DND-41 (cell line): ENCODE data around the gene FBXW11.

ENCODE experiments used
- ATAC-seq: fragments of 200-7000 bp; cut with Tn5 transposase; 3 replicates; pipeline ENCODE4 v1.9.1; 2021; ENCODE audit warnings: low read depth; ENCODE audit not compliant: insufficient read depth
- DNase-seq: peaks from one replicate; pipeline ENCODE4 v3.0.0-alpha.2; 2020
- H2AFZ ChIP-seq: 2 replicates; pipeline ENCODE4 v1.6.0; 2012; ENCODE audit warnings: low read depth, low read length
- H3K27ac ChIP-seq: 2 replicates; pipeline ENCODE4 v1.5.1; 2012; ENCODE audit warnings: low read length, inconsistent platforms
- H3K27me3 ChIP-seq: fragments of 200-600 bp; sonication (generic); 2 replicates; pipeline ENCODE4 v1.6.0; 2012; ENCODE audit warnings: low read length, mild to moderate bottlenecking, inconsistent platforms; ENCODE audit not compliant: insufficient read depth, poor library complexity
- H3K36me3 ChIP-seq: 2 replicates; pipeline ENCODE4 v1.5.1; 2012; ENCODE audit warnings: low read length, inconsistent platforms; ENCODE audit not compliant: insufficient read depth
- H3K4me1 ChIP-seq: 2 replicates; pipeline ENCODE4 v1.5.1; 2012; ENCODE audit warnings: mild to moderate bottlenecking, low read length; ENCODE audit not compliant: insufficient read depth
- H3K4me2 ChIP-seq: 2 replicates; pipeline ENCODE4 v1.6.0; 2012; ENCODE audit warnings: mild to moderate bottlenecking, moderate library complexity, low read length, inconsistent platforms; ENCODE audit not compliant: insufficient read depth
- H3K4me3 ChIP-seq, 2 experiments: fragments of 200-600 bp in 1 of 2; shearing (Covaris generic) in 1 of 2; 2 replicates each; pipeline ENCODE4 v1.5.1; 2012 to 2016; ENCODE audit warnings: inconsistent platforms in 2 of 2, low read length in 2 of 2, mild to moderate bottlenecking in 2 of 2, low read depth in 1 of 2, moderate library complexity in 1 of 2
- H3K79me2 ChIP-seq: 2 replicates; pipeline ENCODE4 v1.6.0; 2012; ENCODE audit warnings: low read length, inconsistent platforms; ENCODE audit not compliant: insufficient read depth
- H3K9ac ChIP-seq: 2 replicates; pipeline ENCODE4 v1.6.0; 2012; ENCODE audit warnings: low read depth, mild to moderate bottlenecking, inconsistent platforms, low read length, moderate library complexity
- H3K9me3 ChIP-seq: 2 replicates; pipeline ENCODE4 v1.5.1; 2012; ENCODE audit warnings: low read length, moderate library complexity, mild to moderate bottlenecking, inconsistent platforms; ENCODE audit not compliant: insufficient read depth, severe bottlenecking
- H4K20me1 ChIP-seq: 2 replicates; pipeline ENCODE4 v1.6.0; 2012; ENCODE audit warnings: low read length; ENCODE audit not compliant: insufficient read depth
- CTCF ChIP-seq: IDR thresholded peaks from 2 replicates; pipeline ENCODE4 v1.5.1; 2012; ENCODE audit warnings: borderline replicate concordance, low read length, moderate library complexity, mild to moderate bottlenecking; ENCODE audit not compliant: poor library complexity, severe bottlenecking; ENCODE audit errors: extremely low read depth
- EZH2 ChIP-seq: IDR thresholded peaks from 3 replicates; pipeline ENCODE4 v1.6.1; 2012; ENCODE audit warnings: borderline replicate concordance, low read depth, mild to moderate bottlenecking, moderate library complexity, low read length, inconsistent platforms; ENCODE audit not compliant: severe bottlenecking

The FBXW11 gene

GRCh38 chr5:171965745-171966144, 40.7 kb downstream of the FBXW11 start:
- Histone ChIP-seq H3K79me2 (peaks cover 95% of the 10 kb centered on the region), H2AFZ (no peak overlapping the region), H3K36me3 (no peaks in the 10 kb centered on the region), H3K27ac (no peak overlapping the region), H3K4me3 (no peak overlapping the region), H3K4me2 (no peak overlapping the region), H3K4me1 (peaks cover 14% of the 10 kb centered on the region), H3K27me3 (no peaks in the 10 kb centered on the region), H3K9ac (no peak overlapping the region), H3K9me3 (no peaks in the 10 kb centered on the region), H4K20me1 (peaks cover 62% of the 10 kb centered on the region)
- TF ChIP-seq CTCF (no peak), EZH2 (no peak)
- DNase-seq (no peak), ATAC-seq (no peak)

- H3K27me3 ChIP-seq, result no peaks in the 10 kb centered on the region
- no peak overlapping the region for H3K4me3 ChIP-seq
- H3K4me1 ChIP-seq, result peaks cover 6% of the 10 kb centered on the region
- H4K20me1 ChIP-seq, result peaks cover 63% of the 10 kb centered on the region
- TF ChIP-seq EZH2 (no peak), CTCF (no peak)
- no peak overlapping the region for H3K27ac ChIP-seq
- no peaks in the 10 kb centered on the region for H3K36me3 ChIP-seq
- H3K9me3 ChIP-seq, result no peaks in the 10 kb centered on the region
- ATAC-seq (no peak), DNase-seq (no peak)
- H2AFZ ChIP-seq, result no peak overlapping the region
- H3K79me2 ChIP-seq, result peaks cover 94% of the 10 kb centered on the region
- no peak overlapping the region for H3K9ac ChIP-seq
- no peak overlapping the region for H3K4me2 ChIP-seq
These were observed 43.0 kb downstream of the FBXW11 start for GRCh38 chr5:171963416-171963815.

GRCh38 chr5:171961117-171961516, 45.3 kb downstream of the FBXW11 start:
- no peak overlapping the region for H3K4me2 ChIP-seq
- H2AFZ ChIP-seq, result no peak overlapping the region
- H3K36me3 ChIP-seq, result no peaks in the 10 kb centered on the region
- TF ChIP-seq EZH2, result no peak
- TF ChIP-seq CTCF, result no peak
- peaks cover 97% of the 10 kb centered on the region for H3K79me2 ChIP-seq
- no peak overlapping the region for H3K9ac ChIP-seq
- H3K4me1 ChIP-seq, result peaks cover 10% of the 10 kb centered on the region
- H3K4me3 ChIP-seq, result no peak overlapping the region
- H3K27me3 ChIP-seq, result no peaks in the 10 kb centered on the region
- DNase-seq (no peak), ATAC-seq (no peak)
- H3K9me3 ChIP-seq, result no peaks in the 10 kb centered on the region
- no peak overlapping the region for H3K27ac ChIP-seq
- peaks cover 69% of the 10 kb centered on the region for H4K20me1 ChIP-seq
